Activated CD4-positive, alpha-beta T cell treated with anti-CD3 and anti-CD28 coated beads for 48 hours (primary cell): ENCODE results near the gene KIFAP3.

Experiments
- DNase-seq: peaks from one replicate; pipeline ENCODE4 v3.0.0-alpha.2; 2020

The KIFAP3 gene

GRCh38 chr1:169970114-169970513, 104.4 kb downstream of the KIFAP3 start:
- no peak for DNase-seq

GRCh38 chr1:169968174-169968573, 106.3 kb downstream of the KIFAP3 start:
- DNase-seq = no peak

GRCh38 chr1:169964206-169964605, 110.3 kb downstream of the KIFAP3 start:
- DNase-seq = no peak

GRCh38 chr1:169959686-169960085, 114.8 kb downstream of the KIFAP3 start:
- no peak for DNase-seq

- no peak for DNase-seq
Measured at GRCh38 chr1:169958987-169959386, 115.5 kb downstream of the KIFAP3 start.

GRCh38 chr1:169957884-169958283, 116.6 kb downstream of the KIFAP3 start:
- no peak for DNase-seq

- no peak for DNase-seq
Measured at GRCh38 chr1:169951108-169951507, 123.4 kb downstream of the KIFAP3 start.

- no peak for DNase-seq
Measured at GRCh38 chr1:169949139-169949538, 125.4 kb downstream of the KIFAP3 start.

GRCh38 chr1:169946206-169946605, 128.3 kb downstream of the KIFAP3 start:
- DNase-seq = no peak

GRCh38 chr1:169945181-169945580, 129.3 kb downstream of the KIFAP3 start:
- no peak for DNase-seq

GRCh38 chr1:169944621-169945020, 129.9 kb downstream of the KIFAP3 start:
- no peak for DNase-seq

GRCh38 chr1:169943963-169944526, 130.4 kb downstream of the KIFAP3 start:
- DNase-seq = no peak

- no peak for DNase-seq
Measured at GRCh38 chr1:169941982-169942830, 132.3 kb downstream of the KIFAP3 start.

- no peak for DNase-seq
Measured at GRCh38 chr1:169933984-169934725, 140.3 kb downstream of the KIFAP3 start.

GRCh38 chr1:169931795-169932231, 142.7 kb downstream of the KIFAP3 start:
- no peak for DNase-seq

GRCh38 chr1:169929210-169929526, 145.3 kb downstream of the KIFAP3 start:
- DNase-seq = no peak

GRCh38 chr1:169928438-169929209, 145.9 kb downstream of the KIFAP3 start:
- DNase-seq = no peak

GRCh38 chr1:169925505-169926482, 148.7 kb downstream of the KIFAP3 start:
- DNase-seq = no peak

GRCh38 chr1:169924829-169925228, 149.7 kb downstream of the KIFAP3 start:
- DNase-seq = no peak

- no peak for DNase-seq
Measured at GRCh38 chr1:169924063-169924462, 150.4 kb downstream of the KIFAP3 start.

GRCh38 chr1:169921080-169921479, 153.4 kb downstream of the KIFAP3 start:
- DNase-seq = no peak

GRCh38 chr1:169918927-169919326, 155.6 kb downstream of the KIFAP3 start:
- DNase-seq = no peak
